OCI-LY7 (cell line): Measurements from ENCODE around the gene TM2D3.

ENCODE experiments used
- EZH2phosphoT487 ChIP-seq: fragments of 200-600 bp; sonication (generic); IDR thresholded peaks from 2 replicates; pipeline ENCODE4 v1.6.1; 2018; ENCODE audit warnings: low read depth, borderline replicate concordance, mild to moderate bottlenecking, mixed run types, antibody characterized with exemption, low read length, moderate library complexity, mixed read lengths
- TF ChIP-seq, protein P1 (sequence below): fragments of 200-600 bp; sonication (generic); conservative IDR thresholded peaks from 2 replicates; pipeline ENCODE4 v1.5.1; 2014; ENCODE audit warnings: mild to moderate bottlenecking, antibody characterized with exemption, low read length, moderate library complexity, mixed read lengths

DNA sequence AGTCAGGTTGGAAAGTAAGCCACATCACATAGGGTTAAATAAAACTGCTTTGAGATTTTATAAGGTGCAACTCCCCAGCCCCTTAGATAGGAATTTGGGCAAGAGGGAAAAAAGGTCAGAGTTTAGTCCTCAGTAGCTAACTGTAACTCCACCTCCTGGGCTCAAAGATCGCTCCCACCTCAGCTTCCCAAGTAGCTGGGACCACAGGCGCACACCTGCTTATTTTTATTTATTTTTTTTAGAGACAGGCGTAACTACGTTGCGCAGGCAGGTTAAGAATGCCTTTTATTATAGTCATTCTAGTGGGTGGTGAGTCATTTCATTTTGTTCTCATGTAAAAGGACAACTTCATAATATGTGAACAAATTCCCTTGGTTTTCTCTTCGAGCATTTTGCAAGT, 14.7 kb downstream of the TM2D3 start:
- TF ChIP-seq, protein P1, sequence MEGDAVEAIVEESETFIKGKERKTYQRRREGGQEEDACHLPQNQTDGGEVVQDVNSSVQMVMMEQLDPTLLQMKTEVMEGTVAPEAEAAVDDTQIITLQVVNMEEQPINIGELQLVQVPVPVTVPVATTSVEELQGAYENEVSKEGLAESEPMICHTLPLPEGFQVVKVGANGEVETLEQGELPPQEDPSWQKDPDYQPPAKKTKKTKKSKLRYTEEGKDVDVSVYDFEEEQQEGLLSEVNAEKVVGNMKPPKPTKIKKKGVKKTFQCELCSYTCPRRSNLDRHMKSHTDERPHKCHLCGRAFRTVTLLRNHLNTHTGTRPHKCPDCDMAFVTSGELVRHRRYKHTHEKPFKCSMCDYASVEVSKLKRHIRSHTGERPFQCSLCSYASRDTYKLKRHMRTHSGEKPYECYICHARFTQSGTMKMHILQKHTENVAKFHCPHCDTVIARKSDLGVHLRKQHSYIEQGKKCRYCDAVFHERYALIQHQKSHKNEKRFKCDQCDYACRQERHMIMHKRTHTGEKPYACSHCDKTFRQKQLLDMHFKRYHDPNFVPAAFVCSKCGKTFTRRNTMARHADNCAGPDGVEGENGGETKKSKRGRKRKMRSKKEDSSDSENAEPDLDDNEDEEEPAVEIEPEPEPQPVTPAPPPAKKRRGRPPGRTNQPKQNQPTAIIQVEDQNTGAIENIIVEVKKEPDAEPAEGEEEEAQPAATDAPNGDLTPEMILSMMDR = no peak
- TF ChIP-seq EZH2phosphoT487 = no peak
